Spinal cord (tissue), 10 donors: ENCODE measurements around the gene MRPS2. TPM values are rescaled to one million over a fixed set of nuclear protein-coding genes. Genes with fewer than 3 reads are reported as not detected.

Source experiments
- DNase-seq, 6 donors: peaks; one replicate each; pipeline versions ENCODE4 v3.0.0 to v3.0.0-alpha.2; 2013 to 2015; ENCODE audit warnings: low spot score in 6 of 6, low read depth in 4 of 6
- H3K27ac ChIP-seq: one replicate; pipeline ENCODE4 v1.5.1; 2013; ENCODE audit warnings: low read depth, low read length, control low read depth
- H3K27me3 ChIP-seq: one replicate; pipeline ENCODE4 v1.6.1; 2013; ENCODE audit warnings: low read length; ENCODE audit not compliant: control insufficient read depth, insufficient read depth
- H3K36me3 ChIP-seq: one replicate; pipeline ENCODE4 v1.6.1; 2013; ENCODE audit warnings: low read length; ENCODE audit not compliant: control insufficient read depth, insufficient read depth
- H3K4me1 ChIP-seq: one replicate; pipeline ENCODE4 v1.6.1; 2013; ENCODE audit warnings: low read length; ENCODE audit not compliant: control insufficient read depth, insufficient read depth
- H3K4me3 ChIP-seq: one replicate; pipeline ENCODE4 v1.5.1; 2013; ENCODE audit warnings: low read depth, low read length, control low read depth
- H3K9me3 ChIP-seq: one replicate; pipeline ENCODE4 v1.6.1; 2013; ENCODE audit warnings: low read length; ENCODE audit not compliant: control insufficient read depth, insufficient read depth
- WGBS: methylation state at CpG from one replicate; pipeline ENCODE4 v1.1.5; 2013; ENCODE audit warnings: missing lambda C conversion rate; ENCODE audit not compliant: insufficient coverage; 5-methylcytosine and 5-hydroxymethylcytosine counted together
- polyA plus RNA-seq, 2 donors: library from polyadenylated mRNA; unstranded; fragments of 120-200 nt; gene quantifications; one replicate each; pipeline ENCODE4 v1.2.1, GENCODE V29; 2013; ENCODE audit not compliant: insufficient read length in 2 of 2
- total RNA-seq, 2 donors: library from RNA; depleted of rRNA in 1 of 2; stranded (reverse); fragments of 120-200 nt in 1 of 2; fragments of >200 nt in 1 of 2; gene quantifications; one replicate each; pipeline versions ENCODE4 v1.2.3 to v1.2.4, GENCODE V29; 2013 to 2014
- donor health status: healthy.

MRPS2 gene
- total and polyA plus RNA-seq, 4 donors, result 10.9 to 60.9 (median 38.5) TPM

- Histone ChIP-seq H3K27me3 (no peaks in the 10 kb centered on the region), H3K9me3 (no peaks in the 10 kb centered on the region), H3K36me3 (no peaks in the 10 kb centered on the region), H3K4me3 (no peak overlapping the region), H3K27ac (no peak overlapping the region), H3K4me1 (no peaks in the 10 kb centered on the region)
- WGBS, result 90% methylated on average over 16 of the region's 18 CpGs
- no peak for DNase-seq
Measured at GRCh38 chr9:135552021-135552697, 51.7 kb downstream of the MRPS2 start.

GRCh38 chr9:135552698-135553171 lies 52.3 kb downstream of the MRPS2 start:
- H3K36me3 ChIP-seq, result no peaks in the 10 kb centered on the region
- no peak overlapping the region for H3K4me3 ChIP-seq
- no peaks in the 10 kb centered on the region for H3K9me3 ChIP-seq
- H3K27ac ChIP-seq, result no peak overlapping the region
- 91% methylated on average over 8 of the region's 19 CpGs for WGBS
- DNase-seq, result no peak
- H3K27me3 ChIP-seq, result no peaks in the 10 kb centered on the region
- H3K4me1 ChIP-seq, result no peaks in the 10 kb centered on the region

Other genes with a start within 250 kb of the MRPS2 start
- gene PPP1R26, start 20.9 kb upstream of the MRPS2 start, total RNA-seq, result 10 to 100 TPM; 16.1 to 19.6 TPM
- gene PPP1R26, start 20.9 kb upstream of the MRPS2 start, polyA plus RNA-seq, result 10 to 100 TPM; 37.2 to 37.8 TPM
- gene LCN1, start 20.8 kb downstream of the MRPS2 start, total RNA-seq, result not detected
- gene LCN1, start 20.8 kb downstream of the MRPS2 start, polyA plus RNA-seq, result not detected
- gene OBP2A, start 45.4 kb downstream of the MRPS2 start, total RNA-seq, result not detected
- not detected for gene OBP2A, start 45.4 kb downstream of the MRPS2 start, polyA plus RNA-seq
- gene PAEP, start 61.1 kb downstream of the MRPS2 start, total RNA-seq, result under 1 TPM in 1 of 2 donors, not detected in 1; 0.55 TPM
- gene PAEP, start 61.1 kb downstream of the MRPS2 start, polyA plus RNA-seq, result under 1 TPM in 1 of 2 donors, not detected in 1; 0.42 TPM
- gene GLT6D1, start 138.9 kb downstream of the MRPS2 start, total RNA-seq, result not detected
- not detected for gene GLT6D1, start 138.9 kb downstream of the MRPS2 start, polyA plus RNA-seq
- not detected for gene LCN9, start 162.6 kb downstream of the MRPS2 start, total RNA-seq
- gene LCN9, start 162.6 kb downstream of the MRPS2 start, polyA plus RNA-seq, result not detected
- gene SOHLH1, start 198.8 kb downstream of the MRPS2 start, total RNA-seq, result under 1 TPM; 0.50 to 0.99 TPM
- gene SOHLH1, start 198.8 kb downstream of the MRPS2 start, polyA plus RNA-seq, result 1 to 10 TPM in 1 of 2 donors, under 1 TPM in 1; 0.43 to 1.0 TPM
- gene KCNT1, start 201.5 kb downstream of the MRPS2 start, total RNA-seq, result 10 to 100 TPM in 1 of 2 donors, 1 to 10 TPM in 1; 9.5 to 14.7 TPM
- 10 to 100 TPM; 17.8 to 24.7 TPM for gene KCNT1, start 201.5 kb downstream of the MRPS2 start, polyA plus RNA-seq